GM12878 (cell line): ENCODE measurements around the gene TP53RK. TPM values are rescaled to one million over a fixed set of nuclear protein-coding genes. Genes with fewer than 3 reads are reported as not detected.

Source experiments
- ATAC-seq: fragments of 200-7000 bp; cut with Tn5 transposase; 3 replicates; pipeline ENCODE4 v1.9.1; 2020; ENCODE audit warnings: mild to moderate bottlenecking, moderate library complexity
- BruUV-seq: library from RNA; stranded (reverse); fragments of 400-500 nt; replicated peaks from 2 replicates; lab custom pipeline; 2021; lab: Mats Ljungman, UMichigan
- CTCF ChIA-PET: fragments of 300-600 bp; sonication (Branson Sonifier 250); formaldehyde crosslinking; extraction: SDS; loops from one replicate; lab custom pipeline; 2021; ENCODE audit warnings: inconsistent platforms; lab: Yijun Ruan, JAX
- POLR2A ChIA-PET: fragments of 350-600 bp; formaldehyde crosslinking; extraction: SDS; loops from one replicate; lab custom pipeline; 2021; ENCODE audit warnings: inconsistent platforms; lab: Charles Lee
- RAD21 ChIA-PET: fragments of 300-600 bp; sonication (Branson Sonifier 250); formaldehyde crosslinking; loops from one replicate; lab custom pipeline; 2023; ENCODE audit warnings: antibody characterized with exemption; ENCODE audit not compliant: unreplicated experiment; lab: Charles Lee
- SMC1A ChIA-PET: fragments of 300-600 bp; sonication (Branson Sonifier 250); formaldehyde crosslinking; loops from one replicate; lab custom pipeline; 2023; ENCODE audit not compliant: unreplicated experiment, uncharacterized antibody; lab: Charles Lee
- DNase-seq: peaks from one replicate; pipeline ENCODE4 v3.0.0-alpha.2; 2011; ENCODE audit warnings: low read depth, low spot score
- FAIRE-seq: peaks from 3 replicates; lab custom pipeline; 2011; peaks lifted over from hg19 to GRCh38; lab: Jason Lieb, UNC
- H2AFZ ChIP-seq: 2 replicates; pipeline ENCODE4 v1.6.0; 2011; ENCODE audit warnings: low read depth, low read length, control low read depth; ENCODE audit not compliant: control insufficient read depth
- H3K27ac ChIP-seq: 2 replicates; pipeline ENCODE4 v1.5.1; 2011; ENCODE audit warnings: control low read depth; ENCODE audit not compliant: control insufficient read depth, insufficient read depth
- H3K27me3 ChIP-seq, 2 experiments: replicated peaks in 1 of 2; 2 replicates each; pipeline versions ENCODE4 v1.6.0 to v1.6.1; 2011; ENCODE audit warnings: low read length in 1 of 2; ENCODE audit not compliant: control insufficient read depth in 2 of 2, insufficient read depth in 2 of 2
- H3K36me3 ChIP-seq, 2 experiments: 2 replicates each; pipeline ENCODE4 v1.5.1; 2011; ENCODE audit warnings: low read length in 1 of 2; ENCODE audit not compliant: control insufficient read depth in 2 of 2, insufficient read depth in 2 of 2
- H3K4me1 ChIP-seq: 2 replicates; pipeline ENCODE4 v1.6.1; 2011; ENCODE audit warnings: mild to moderate bottlenecking, low read length, moderate library complexity, mixed read lengths; ENCODE audit not compliant: control insufficient read depth, insufficient read depth
- H3K4me2 ChIP-seq: 2 replicates; pipeline ENCODE4 v1.6.0; 2011; ENCODE audit warnings: control low read depth; ENCODE audit not compliant: control insufficient read depth, insufficient read depth
- H3K4me3 ChIP-seq: fragments of 200-600 bp; sonication (generic); 2 replicates; pipeline ENCODE4 v1.5.1; 2016
- H3K79me2 ChIP-seq: 2 replicates; pipeline ENCODE4 v1.6.0; 2011; ENCODE audit warnings: low read length; ENCODE audit not compliant: control insufficient read depth, insufficient read depth
- H3K9ac ChIP-seq: 2 replicates; pipeline ENCODE4 v1.8.0; 2011; ENCODE audit warnings: low read length, control low read depth, mixed read lengths; ENCODE audit not compliant: control insufficient read depth, insufficient read depth
- H3K9me3 ChIP-seq: replicated peaks from 3 replicates; pipeline ENCODE4 v1.5.1; 2011; ENCODE audit warnings: mild to moderate bottlenecking, low read length; ENCODE audit not compliant: control insufficient read depth, insufficient read depth
- H4K20me1 ChIP-seq: 2 replicates; pipeline ENCODE4 v1.6.0; 2011; ENCODE audit not compliant: control insufficient read depth, insufficient read depth
- BACH1 ChIP-seq: fragments of 450-650 bp; IDR thresholded peaks from 2 replicates; pipeline ENCODE4 v1.6.1; 2017; ENCODE audit warnings: mild to moderate bottlenecking, borderline replicate concordance
- BCL11A ChIP-seq: IDR thresholded peaks from 2 replicates; pipeline ENCODE4 v1.6.1; 2011; ENCODE audit warnings: low read depth, low read length
- CEBPB ChIP-seq, 2 experiments: fragments of 150-350 bp in 1 of 2; IDR thresholded peaks; 2 replicates each; pipeline ENCODE4 v1.6.1; 2012 to 2014; ENCODE audit warnings: low read depth in 2 of 2, low read length in 2 of 2, borderline replicate concordance in 1 of 2, inconsistent platforms in 1 of 2
- CHD1 ChIP-seq: IDR thresholded peaks from 2 replicates; pipeline ENCODE4 v1.6.1; 2012; ENCODE audit warnings: low read depth, low read length, improper control_type of control experiment
- CHD4 ChIP-seq: fragments of 200-600 bp; sonication (generic); IDR thresholded peaks from 2 replicates; pipeline ENCODE4 v1.6.1; 2016; ENCODE audit warnings: mild to moderate bottlenecking
- FOS ChIP-seq: IDR thresholded peaks from 3 replicates; pipeline ENCODE4 v1.6.1; 2011; ENCODE audit warnings: borderline replicate concordance; ENCODE audit not compliant: insufficient read length; ENCODE audit errors: extremely low read depth
- FOXM1 ChIP-seq: IDR thresholded peaks from 2 replicates; pipeline ENCODE4 v1.6.1; 2012; ENCODE audit warnings: low read depth, mild to moderate bottlenecking, inconsistent platforms, low read length, moderate library complexity
- IKZF1 ChIP-seq: fragments of 450-650 bp; conservative IDR thresholded peaks from 2 replicates; pipeline ENCODE4 v1.6.1; 2017; ENCODE audit warnings: antibody characterized with exemption, mild to moderate bottlenecking
- KDM1A ChIP-seq: fragments of 200-600 bp; sonication (generic); IDR thresholded peaks from 2 replicates; pipeline ENCODE4 v1.6.1; 2016; ENCODE audit warnings: borderline replicate concordance
- KLF5 ChIP-seq: fragments of 450-650 bp; IDR thresholded peaks from 2 replicates; pipeline ENCODE4 v1.6.1; 2014; ENCODE audit warnings: mild to moderate bottlenecking; ENCODE audit not compliant: partially characterized antibody
- LARP7 ChIP-seq: fragments of 450-650 bp; IDR thresholded peaks from 2 replicates; pipeline ENCODE4 v1.6.1; 2017; ENCODE audit warnings: mild to moderate bottlenecking
- SIX5 ChIP-seq: IDR thresholded peaks from 2 replicates; pipeline ENCODE4 v1.6.1; 2011; ENCODE audit warnings: mild to moderate bottlenecking, low read depth, low read length, moderate library complexity; ENCODE audit not compliant: severe bottlenecking
- WGBS: methylation state at CpG from one replicate; pipeline ENCODE4 v1.1.6; 2016; ENCODE audit warnings: low lambda C conversion rate; ENCODE audit not compliant: insufficient replicate concordance, insufficient coverage; ENCODE audit errors: missing lambda C conversion rate; 5-methylcytosine and 5-hydroxymethylcytosine counted together
- in situ Hi-C: fragments of 300-500 bp; cut with MboI; formaldehyde crosslinking; loops from 9 replicates; pipeline ENCODE4 v1.14.3; 2018; ENCODE audit warnings: mixed read lengths
- intact Hi-C: fragments of 100-400 bp; cut with micrococcal nuclease; formaldehyde crosslinking; loops from one replicate; pipeline ENCODE4 v1.14.2; 2022; ENCODE audit not compliant: unreplicated experiment
- polyA plus RNA-seq, 11 experiments: library from polyadenylated mRNA; depleted of rRNA in 4 of 11; unstranded in 6 of 11; stranded (reverse) in 5 of 11; fragments of >200 nt; fragmentation: Nextera tagmentation in 4 of 11; fragmentation: Illumina TruSeq in 1 of 11; extraction: Ambion mirVana in 4 of 11; extraction: Trizol in 1 of 11; gene quantifications; 1 replicate in 1 of 11; 2 replicates in 10 of 11; pipeline versions ENCODE4 v1.2.1 to v1.2.3, GENCODE V29; 2011 to 2016; ENCODE audit warnings: inconsistent platforms in 2 of 11, missing spikeins in 2 of 11, low read depth in 1 of 11
- total RNA-seq, 4 experiments: library from RNA; depleted of rRNA in 3 of 4; stranded (reverse); fragments of >200 nt in 3 of 4; fragmentation: Illumina TruSeq in 1 of 4; extraction: Trizol in 1 of 4; gene quantifications; 2 replicates each; pipeline versions ENCODE4 v1.2.1 to v1.2.3, GENCODE V29; 2013 to 2021
- TF ChIP-seq, protein P1 (sequence below): fragments of 450-650 bp; IDR thresholded peaks from 2 replicates; pipeline ENCODE4 v1.6.1; 2016; ENCODE audit warnings: mild to moderate bottlenecking
- TF ChIP-seq, protein P2 (sequence below): fragments of 450-650 bp; IDR thresholded peaks from 2 replicates; pipeline ENCODE4 v1.6.1; 2017; ENCODE audit warnings: mild to moderate bottlenecking

The TP53RK gene
- total and polyA plus RNA-seq, 10 of the 15 experiments (the other 5 are each of a cell fraction or from before 2014, with no cell fraction given) = 3.8 to 23.1 (median 16.1) TPM

DNA sequence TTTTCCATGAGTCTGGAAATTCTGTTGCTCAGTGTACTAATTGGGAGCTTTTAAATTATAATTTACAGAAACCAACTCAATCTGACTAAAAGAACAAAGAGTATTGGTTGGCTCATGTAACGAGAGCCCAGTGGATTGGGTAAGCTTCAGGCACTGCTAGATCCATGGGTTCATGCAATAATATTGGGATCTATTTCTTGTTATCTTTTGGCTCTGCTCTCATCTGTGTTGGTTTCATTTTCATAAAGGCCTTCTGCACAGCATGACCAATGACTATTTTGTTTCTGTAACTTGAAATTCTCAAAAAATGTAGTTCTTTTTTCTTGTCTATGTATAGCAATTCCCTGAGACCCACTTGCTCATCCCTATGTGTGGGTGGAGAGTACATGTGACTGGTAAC, 32.2 kb upstream of the TP53RK start:
- ChIA-PET RAD21 (no interaction called here), CTCF (no interaction called here)
- no peaks in the 10 kb centered on the region for H3K79me2 ChIP-seq
- intact Hi-C loops (no loop called here), in situ Hi-C loops (no loop called here)
- H4K20me1 ChIP-seq = no peaks in the 10 kb centered on the region
- no peak overlapping the region for H3K4me3 ChIP-seq
- no peak for TF ChIP-seq KLF5
- TF ChIP-seq CHD1 = no peak
- no peak for TF ChIP-seq FOS
- TF ChIP-seq, protein P1, sequence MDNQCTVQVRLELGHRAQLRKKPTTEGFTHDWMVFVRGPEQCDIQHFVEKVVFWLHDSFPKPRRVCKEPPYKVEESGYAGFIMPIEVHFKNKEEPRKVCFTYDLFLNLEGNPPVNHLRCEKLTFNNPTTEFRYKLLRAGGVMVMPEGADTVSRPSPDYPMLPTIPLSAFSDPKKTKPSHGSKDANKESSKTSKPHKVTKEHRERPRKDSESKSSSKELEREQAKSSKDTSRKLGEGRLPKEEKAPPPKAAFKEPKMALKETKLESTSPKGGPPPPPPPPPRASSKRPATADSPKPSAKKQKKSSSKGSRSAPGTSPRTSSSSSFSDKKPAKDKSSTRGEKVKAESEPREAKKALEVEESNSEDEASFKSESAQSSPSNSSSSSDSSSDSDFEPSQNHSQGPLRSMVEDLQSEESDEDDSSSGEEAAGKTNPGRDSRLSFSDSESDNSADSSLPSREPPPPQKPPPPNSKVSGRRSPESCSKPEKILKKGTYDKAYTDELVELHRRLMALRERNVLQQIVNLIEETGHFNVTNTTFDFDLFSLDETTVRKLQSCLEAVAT = no peak
- TF ChIP-seq, all 136 proteins: peak for 0
- Histone ChIP-seq H3K9me3 (no peaks in the 10 kb centered on the region; the same call in 2 of the 3 replicates), H3K36me3 (no peaks in the 10 kb centered on the region), H3K4me1 (no peaks in the 10 kb centered on the region), H3K27ac (no peak overlapping the region), H3K27me3 (no peaks in the 10 kb centered on the region), H2AFZ (no peak overlapping the region), H3K4me2 (no peak overlapping the region), H3K9ac (no peak overlapping the region)
- FAIRE-seq (no peak), ATAC-seq (no peak), DNase-seq (no peak)
- POLR2A ChIA-PET = no interaction called here
- SMC1A ChIA-PET = no interaction called here
- no TSS peak for BruUV-seq
- 0% methylated on average over 1 of the region's 1 CpG for WGBS

DNA sequence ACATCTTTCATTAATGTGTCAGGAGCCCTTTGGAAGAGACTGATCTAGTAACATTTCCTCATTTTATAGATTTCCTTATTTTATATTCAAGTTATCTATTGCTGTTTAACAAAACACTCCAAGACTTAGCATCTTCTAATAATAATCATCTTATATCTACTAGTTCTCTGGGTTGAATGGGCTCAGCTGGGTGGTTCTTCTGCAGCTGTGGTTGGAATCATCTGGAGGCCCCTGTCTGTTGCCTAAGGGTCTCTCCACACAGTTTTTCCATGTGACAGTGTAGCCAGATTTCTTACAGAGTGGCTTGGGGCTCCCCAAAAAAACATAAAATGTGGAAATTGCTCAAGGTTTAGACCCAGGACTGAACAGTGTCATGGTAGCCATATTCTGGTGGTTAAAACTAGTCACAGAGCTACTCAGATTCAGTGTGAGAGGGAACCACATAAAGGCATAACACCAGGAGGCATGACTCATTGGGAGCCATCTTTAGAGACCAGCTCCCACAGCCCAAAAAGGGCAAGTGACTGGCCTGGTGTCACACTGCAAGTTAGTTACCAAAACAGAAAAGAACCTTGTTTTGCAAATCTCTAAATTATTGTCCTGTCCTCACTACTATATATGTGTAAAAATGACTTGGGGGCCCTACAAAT, 31.7 kb upstream of the TP53RK start:
- no peak for ATAC-seq
- no peaks in the 10 kb centered on the region for H3K36me3 ChIP-seq
- no peaks in the 10 kb centered on the region for H3K79me2 ChIP-seq
- H3K27me3 ChIP-seq = no peaks in the 10 kb centered on the region
- ChIA-PET RAD21 (no interaction called here), CTCF (no interaction called here), POLR2A (no interaction called here), SMC1A (no interaction called here)
- no peaks in the 10 kb centered on the region for H3K4me1 ChIP-seq
- intact Hi-C loops = no loop called here
- H2AFZ ChIP-seq = no peak overlapping the region
- H3K4me2 ChIP-seq = no peak overlapping the region
- no peak for FAIRE-seq
- no peak for DNase-seq
- no TSS peak for BruUV-seq
- no peak overlapping the region for H3K4me3 ChIP-seq
- no peak overlapping the region for H3K9ac ChIP-seq
- H3K27ac ChIP-seq = no peak overlapping the region
- no peaks in the 10 kb centered on the region; the same call in 2 of the 3 replicates for H3K9me3 ChIP-seq
- H4K20me1 ChIP-seq = no peaks in the 10 kb centered on the region
- in situ Hi-C loops = no loop called here
- TF ChIP-seq LARP7 = no peak
- no peak for TF ChIP-seq CEBPB (IDR thresholded peaks at IDR 0.05; ENCODE audit: borderline replicate concordance in 1 of 2, low read depth in 2 of 2, low read length in 2 of 2)
- no peak for TF ChIP-seq BACH1
- no peak for TF ChIP-seq BCL11A
- TF ChIP-seq KDM1A = no peak
- no peak for TF ChIP-seq FOXM1
- TF ChIP-seq SIX5 = no peak
- TF ChIP-seq, protein P2, sequence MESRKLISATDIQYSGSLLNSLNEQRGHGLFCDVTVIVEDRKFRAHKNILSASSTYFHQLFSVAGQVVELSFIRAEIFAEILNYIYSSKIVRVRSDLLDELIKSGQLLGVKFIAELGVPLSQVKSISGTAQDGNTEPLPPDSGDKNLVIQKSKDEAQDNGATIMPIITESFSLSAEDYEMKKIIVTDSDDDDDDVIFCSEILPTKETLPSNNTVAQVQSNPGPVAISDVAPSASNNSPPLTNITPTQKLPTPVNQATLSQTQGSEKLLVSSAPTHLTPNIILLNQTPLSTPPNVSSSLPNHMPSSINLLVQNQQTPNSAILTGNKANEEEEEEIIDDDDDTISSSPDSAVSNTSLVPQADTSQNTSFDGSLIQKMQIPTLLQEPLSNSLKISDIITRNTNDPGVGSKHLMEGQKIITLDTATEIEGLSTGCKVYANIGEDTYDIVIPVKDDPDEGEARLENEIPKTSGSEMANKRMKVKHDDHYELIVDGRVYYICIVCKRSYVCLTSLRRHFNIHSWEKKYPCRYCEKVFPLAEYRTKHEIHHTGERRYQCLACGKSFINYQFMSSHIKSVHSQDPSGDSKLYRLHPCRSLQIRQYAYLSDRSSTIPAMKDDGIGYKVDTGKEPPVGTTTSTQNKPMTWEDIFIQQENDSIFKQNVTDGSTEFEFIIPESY = no peak
- no peak for TF ChIP-seq IKZF1
- TF ChIP-seq CHD4 = no peak
